Ishikawa (cell line): ENCODE results near the gene ADAM10.

Experiments used
- CREB1 ChIP-seq: IDR thresholded peaks from 2 replicates; pipeline ENCODE4 v1.6.1; 2012; ENCODE audit warnings: low read depth
- EGR1 ChIP-seq: IDR thresholded peaks from 2 replicates; pipeline ENCODE4 v1.6.1; 2012
- EP300 ChIP-seq: IDR thresholded peaks from 2 replicates; pipeline ENCODE4 v1.6.1; 2012; ENCODE audit warnings: borderline replicate concordance
- FOXM1 ChIP-seq: IDR thresholded peaks from 2 replicates; pipeline ENCODE4 v1.6.1; 2012; ENCODE audit warnings: low read depth, borderline replicate concordance
- NFIC ChIP-seq: IDR thresholded peaks from 2 replicates; pipeline ENCODE4 v1.6.1; 2012
- RAD21 ChIP-seq: IDR thresholded peaks from 2 replicates; pipeline ENCODE4 v1.6.1; 2012; ENCODE audit warnings: low read depth
- TAF1 ChIP-seq: IDR thresholded peaks from 2 replicates; pipeline ENCODE4 v1.6.1; 2012; ENCODE audit warnings: low read depth, mild to moderate bottlenecking
- TCF12 ChIP-seq: IDR thresholded peaks from 2 replicates; pipeline ENCODE4 v1.6.1; 2012; ENCODE audit warnings: low read depth
- TEAD4 ChIP-seq: IDR thresholded peaks from 2 replicates; pipeline ENCODE4 v1.6.1; 2012
- YY1 ChIP-seq: IDR thresholded peaks from 2 replicates; pipeline ENCODE4 v1.6.1; 2012; ENCODE audit warnings: low read depth
- ZBTB7A ChIP-seq: IDR thresholded peaks from 2 replicates; pipeline ENCODE4 v1.6.1; 2012; ENCODE audit warnings: low read depth
- TF ChIP-seq, protein P1 (sequence below): IDR thresholded peaks from 2 replicates; pipeline ENCODE4 v1.6.1; 2012
- TF ChIP-seq, protein P2 (sequence below): IDR thresholded peaks from 2 replicates; pipeline ENCODE4 v1.6.1; 2012
- TF ChIP-seq, protein P3 (sequence below): IDR thresholded peaks from 2 replicates; pipeline ENCODE4 v1.6.1; 2012; ENCODE audit warnings: low read depth, mild to moderate bottlenecking

Gene ADAM10

DNA sequence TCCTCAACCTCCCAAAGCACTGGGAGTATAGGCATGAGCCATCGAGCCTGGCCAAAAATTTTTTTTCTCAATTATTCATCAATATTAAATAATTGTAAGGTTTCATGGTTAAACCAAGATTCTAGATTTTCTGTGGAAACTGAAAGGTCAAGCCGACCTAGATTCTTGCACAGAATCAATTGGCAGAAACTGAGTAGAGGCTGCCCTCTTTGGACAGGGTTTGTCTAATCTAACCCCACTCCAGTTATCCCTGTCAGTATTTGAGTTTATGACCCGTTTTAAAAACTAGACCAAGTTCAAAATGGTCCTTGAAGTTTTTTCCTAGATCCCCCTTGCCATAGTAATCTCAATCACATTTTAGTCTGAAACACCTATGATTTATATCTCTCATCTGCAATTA lies 8.6 kb upstream of the ADAM10 start:
- TF ChIP-seq TAF1 (no peak), TCF12 (no peak), RAD21 (peak; percentile 48), TEAD4 (no peak), NFIC (no peak)
- TF ChIP-seq, protein P1, sequence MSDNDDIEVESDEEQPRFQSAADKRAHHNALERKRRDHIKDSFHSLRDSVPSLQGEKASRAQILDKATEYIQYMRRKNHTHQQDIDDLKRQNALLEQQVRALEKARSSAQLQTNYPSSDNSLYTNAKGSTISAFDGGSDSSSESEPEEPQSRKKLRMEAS, result no peak

DNA sequence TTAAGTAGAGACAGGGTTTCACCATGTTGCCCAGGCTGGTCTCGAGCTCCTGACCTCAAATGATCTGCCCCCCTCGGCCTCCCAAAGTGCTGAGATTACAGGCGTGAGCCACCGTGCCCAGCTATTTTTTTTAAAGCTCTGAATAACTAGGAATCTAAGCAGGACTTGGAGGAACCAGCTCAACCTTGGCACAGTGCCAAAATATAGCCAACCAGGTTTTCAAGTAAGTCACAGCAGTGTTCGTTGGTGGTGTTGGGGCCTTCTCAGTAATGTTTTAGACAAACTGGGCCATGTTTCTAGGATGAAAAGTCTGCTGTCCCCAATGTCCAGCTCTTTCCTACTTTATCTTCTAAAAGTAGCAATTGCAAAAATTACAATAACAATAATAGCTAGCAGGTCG lies 6.4 kb upstream of the ADAM10 start:
- TF ChIP-seq NFIC (peak; percentile 94), TAF1 (no peak), ZBTB7A (no peak), YY1 (no peak), FOXM1 (no peak), CREB1 (no peak)
- TF ChIP-seq, protein P2, sequence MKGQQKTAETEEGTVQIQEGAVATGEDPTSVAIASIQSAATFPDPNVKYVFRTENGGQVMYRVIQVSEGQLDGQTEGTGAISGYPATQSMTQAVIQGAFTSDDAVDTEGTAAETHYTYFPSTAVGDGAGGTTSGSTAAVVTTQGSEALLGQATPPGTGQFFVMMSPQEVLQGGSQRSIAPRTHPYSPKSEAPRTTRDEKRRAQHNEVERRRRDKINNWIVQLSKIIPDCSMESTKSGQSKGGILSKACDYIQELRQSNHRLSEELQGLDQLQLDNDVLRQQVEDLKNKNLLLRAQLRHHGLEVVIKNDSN, result no peak
- TF ChIP-seq, protein P3, sequence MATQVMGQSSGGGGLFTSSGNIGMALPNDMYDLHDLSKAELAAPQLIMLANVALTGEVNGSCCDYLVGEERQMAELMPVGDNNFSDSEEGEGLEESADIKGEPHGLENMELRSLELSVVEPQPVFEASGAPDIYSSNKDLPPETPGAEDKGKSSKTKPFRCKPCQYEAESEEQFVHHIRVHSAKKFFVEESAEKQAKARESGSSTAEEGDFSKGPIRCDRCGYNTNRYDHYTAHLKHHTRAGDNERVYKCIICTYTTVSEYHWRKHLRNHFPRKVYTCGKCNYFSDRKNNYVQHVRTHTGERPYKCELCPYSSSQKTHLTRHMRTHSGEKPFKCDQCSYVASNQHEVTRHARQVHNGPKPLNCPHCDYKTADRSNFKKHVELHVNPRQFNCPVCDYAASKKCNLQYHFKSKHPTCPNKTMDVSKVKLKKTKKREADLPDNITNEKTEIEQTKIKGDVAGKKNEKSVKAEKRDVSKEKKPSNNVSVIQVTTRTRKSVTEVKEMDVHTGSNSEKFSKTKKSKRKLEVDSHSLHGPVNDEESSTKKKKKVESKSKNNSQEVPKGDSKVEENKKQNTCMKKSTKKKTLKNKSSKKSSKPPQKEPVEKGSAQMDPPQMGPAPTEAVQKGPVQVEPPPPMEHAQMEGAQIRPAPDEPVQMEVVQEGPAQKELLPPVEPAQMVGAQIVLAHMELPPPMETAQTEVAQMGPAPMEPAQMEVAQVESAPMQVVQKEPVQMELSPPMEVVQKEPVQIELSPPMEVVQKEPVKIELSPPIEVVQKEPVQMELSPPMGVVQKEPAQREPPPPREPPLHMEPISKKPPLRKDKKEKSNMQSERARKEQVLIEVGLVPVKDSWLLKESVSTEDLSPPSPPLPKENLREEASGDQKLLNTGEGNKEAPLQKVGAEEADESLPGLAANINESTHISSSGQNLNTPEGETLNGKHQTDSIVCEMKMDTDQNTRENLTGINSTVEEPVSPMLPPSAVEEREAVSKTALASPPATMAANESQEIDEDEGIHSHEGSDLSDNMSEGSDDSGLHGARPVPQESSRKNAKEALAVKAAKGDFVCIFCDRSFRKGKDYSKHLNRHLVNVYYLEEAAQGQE, result no peak

DNA sequence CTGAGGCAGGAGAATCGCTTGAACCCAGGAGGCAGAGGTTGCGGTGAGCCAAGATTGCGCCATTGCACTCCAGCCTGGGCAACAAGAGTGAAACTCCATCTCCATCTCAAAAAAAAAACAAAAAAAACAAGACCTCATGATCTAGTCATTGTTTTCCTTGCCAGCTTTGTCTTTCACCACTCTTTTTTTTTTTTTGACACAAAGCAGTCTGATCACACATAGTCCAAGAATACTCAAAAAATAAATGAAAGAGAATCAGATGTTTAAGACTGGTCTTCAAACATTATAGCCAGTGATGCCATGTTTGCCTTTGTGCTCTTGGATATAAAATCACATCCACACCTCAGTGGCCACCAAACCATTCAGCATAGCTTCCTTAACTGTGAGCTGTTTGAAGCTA lies 5.8 kb upstream of the ADAM10 start:
- no peak for TF ChIP-seq TEAD4

DNA sequence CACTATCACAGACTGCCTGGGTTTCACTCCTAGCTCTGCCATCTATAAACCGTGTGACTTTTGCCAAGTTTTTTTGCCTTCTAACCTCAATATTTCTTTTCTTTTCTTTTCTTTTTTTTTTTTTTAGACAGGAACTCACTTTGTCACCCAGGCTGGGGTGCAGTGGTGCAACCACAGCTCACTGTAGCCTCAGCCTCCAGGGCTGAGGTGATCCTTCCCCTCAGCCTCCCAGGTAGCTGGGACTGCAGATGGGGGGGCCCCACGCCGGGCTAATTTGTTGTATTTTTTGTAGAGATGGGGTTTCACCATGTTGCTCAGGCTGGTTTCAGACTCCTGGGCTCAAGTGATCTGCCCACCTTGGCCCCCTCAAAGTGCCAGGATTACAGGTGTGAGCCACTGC lies 3.2 kb upstream of the ADAM10 start:
- TF ChIP-seq TEAD4 (no peak), EGR1 (no peak), ZBTB7A (no peak), FOXM1 (no peak), EP300 (no peak), RAD21 (no peak), NFIC (no peak)
- TF ChIP-seq, protein P1, result no peak
- TF ChIP-seq, protein P2, result no peak

DNA sequence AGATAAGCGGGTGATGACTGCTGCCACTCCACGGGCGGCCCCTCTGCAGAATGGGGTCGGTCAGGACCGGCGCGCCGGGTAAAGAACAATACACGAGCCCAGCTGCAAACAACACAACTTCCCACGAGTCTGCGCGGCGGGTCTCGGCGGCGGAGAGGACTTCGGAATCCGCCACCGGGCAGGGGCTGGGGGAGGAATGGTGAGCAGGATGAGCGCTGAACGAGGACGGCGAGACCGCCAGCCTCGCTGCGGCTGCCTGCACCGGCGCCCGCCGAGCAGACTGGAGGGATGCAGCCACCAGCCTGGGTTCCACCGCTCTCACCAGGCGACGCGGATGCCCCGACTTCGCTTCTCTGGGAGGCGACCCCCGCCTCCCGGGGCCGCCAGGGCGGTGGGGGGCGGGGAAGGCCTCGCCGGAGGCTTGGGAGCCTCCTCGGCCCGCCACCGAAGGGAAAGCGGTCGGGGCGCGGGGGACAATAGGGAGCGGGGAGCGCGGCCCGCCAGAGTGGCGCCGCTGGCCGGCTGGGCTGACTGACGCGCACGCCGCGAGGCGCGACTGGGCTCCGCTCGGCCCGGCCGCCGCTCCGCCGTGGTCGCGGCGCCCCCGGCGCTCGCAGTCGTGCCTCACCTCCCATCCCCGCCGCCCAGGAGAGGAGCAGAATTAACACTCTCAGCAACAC lies 515 bp downstream of the ADAM10 start:
- TF ChIP-seq, protein P1, result peak; percentile 43; the same call in 1 of the 2 replicates
- TF ChIP-seq TCF12, result 0 out of 2 replicates have a peak, but pooled peaks have one; percentile 16
- TF ChIP-seq TAF1, result 0 out of 2 replicates have a peak, but pooled peaks have one; percentile 19
- TF ChIP-seq EGR1, result no peak
- TF ChIP-seq, protein P3, result no peak
- TF ChIP-seq FOXM1, result no peak

DNA sequence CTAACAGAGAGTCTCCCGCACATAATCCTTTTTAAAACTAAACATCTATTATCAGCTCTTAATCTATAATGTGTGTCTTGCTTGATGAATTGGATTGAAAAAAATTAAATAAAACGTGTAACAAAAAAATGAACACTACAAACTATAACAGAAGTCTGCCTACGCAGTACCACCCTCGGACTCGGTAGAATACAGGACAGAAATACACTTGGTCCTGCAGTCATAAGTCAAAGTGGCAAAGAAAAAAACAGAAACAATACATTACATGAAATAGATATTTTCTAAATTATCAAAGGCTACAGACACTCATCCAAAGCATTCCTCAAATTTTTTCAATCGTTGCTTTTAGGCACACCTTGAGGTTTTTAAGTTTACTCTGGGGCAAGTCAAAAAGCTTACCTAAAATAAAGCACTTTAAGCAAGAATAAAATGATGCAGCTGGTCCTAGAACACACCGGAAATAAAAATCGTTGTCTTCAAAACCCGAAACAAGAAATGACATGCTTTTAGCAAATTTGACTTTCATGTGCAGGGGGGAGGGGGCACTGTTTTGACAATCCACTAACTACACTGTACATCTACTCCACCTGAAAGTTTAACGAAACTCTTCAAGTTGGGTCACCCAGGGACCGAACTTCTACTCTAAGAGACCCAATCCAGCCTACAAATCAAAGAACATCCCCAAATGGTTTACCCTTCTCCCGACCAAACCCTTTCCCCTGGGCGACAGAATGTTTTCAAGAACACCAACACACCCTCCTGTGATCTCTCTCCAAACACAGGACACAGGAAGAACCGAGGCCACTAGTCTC lies 1.3 kb downstream of the ADAM10 start:
- TF ChIP-seq RAD21 (no peak), YY1 (no peak), CREB1 (no peak), ZBTB7A (no peak), TCF12 (no peak), TAF1 (no peak), FOXM1 (no peak), EGR1 (no peak), EP300 (no peak), NFIC (no peak)
- TF ChIP-seq, protein P3, result no peak
